ENCODE results near the gene RAB13.

The RAB13 gene

DNA sequence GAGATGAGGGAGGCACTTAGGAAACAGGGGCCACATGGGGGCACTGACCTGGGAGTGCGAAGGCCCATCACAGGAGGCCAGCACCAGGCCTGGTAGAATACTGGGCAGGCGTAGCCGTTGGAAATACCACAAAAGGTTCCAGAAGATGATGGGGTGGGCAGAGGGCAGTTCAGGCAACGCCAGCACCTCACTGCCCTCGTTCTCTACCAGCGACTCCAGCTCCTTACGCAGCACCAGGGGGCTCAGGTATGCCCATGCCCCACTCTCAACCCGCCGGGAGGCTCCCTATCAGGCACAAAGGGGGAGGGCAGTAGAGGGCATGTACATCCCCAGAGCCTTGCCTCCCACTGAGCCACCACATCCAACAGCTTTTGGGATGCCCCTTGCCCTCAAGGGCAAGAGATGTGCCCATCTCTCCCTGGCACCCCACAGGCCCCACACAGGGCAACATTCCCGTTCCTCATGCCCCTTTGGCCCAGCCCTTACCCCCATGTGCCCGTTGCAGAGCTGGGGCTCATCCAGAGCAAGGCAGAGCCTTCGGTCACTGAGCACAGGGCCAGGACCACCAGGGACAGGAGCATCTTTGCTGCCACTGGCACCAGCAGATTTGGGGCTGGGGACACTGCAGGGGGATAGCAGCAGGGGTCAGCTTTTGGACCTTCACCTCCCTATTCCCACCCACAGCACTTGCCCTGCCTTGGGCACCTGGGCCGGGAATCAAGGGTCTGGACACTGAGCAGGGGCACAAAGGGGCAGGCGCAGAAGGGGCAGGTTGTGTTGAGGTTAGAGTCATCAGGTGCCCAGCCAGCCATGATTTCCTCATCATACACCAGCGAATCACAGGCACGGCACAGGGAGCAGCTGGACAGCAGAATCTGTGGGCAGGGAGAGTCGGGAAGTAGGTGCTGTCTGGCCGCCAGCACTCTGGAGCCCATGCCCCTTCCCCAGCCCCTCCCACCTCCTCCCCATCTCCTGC, 53.7 kb downstream of the RAB13 start:
- no peak for DNase-seq
